AG04450 (cell line): ENCODE measurements around the gene PCSK1N. TPM values are rescaled to one million over a fixed set of nuclear protein-coding genes. Genes with fewer than 3 reads are reported as not detected.

Experiments
- CTCF ChIA-PET: fragments of 300-600, 350-600 bp; formaldehyde crosslinking; extraction: SDS; loops from one replicate; lab custom pipeline; 2022; ENCODE audit warnings: antibody characterized with exemption, inconsistent platforms; lab: Charles Lee
- POLR2A ChIA-PET: fragments of 350-600 bp; formaldehyde crosslinking; extraction: SDS; loops from one replicate; lab custom pipeline; 2021; ENCODE audit warnings: antibody characterized with exemption, inconsistent platforms; lab: Yijun Ruan, JAX
- DNase-seq: peaks from one replicate; pipeline ENCODE4 v3.0.0-alpha.2; 2011; ENCODE audit warnings: low read depth, low spot score
- H3K27ac ChIP-seq: one replicate; pipeline ENCODE4 v1.5.1; 2012; ENCODE audit warnings: low read depth, low read length, control low read depth
- H3K27me3 ChIP-seq: one replicate; pipeline ENCODE4 v1.6.0; 2012; ENCODE audit warnings: low read length; ENCODE audit not compliant: control insufficient read depth, insufficient read depth
- H3K4me3 ChIP-seq: 2 replicates; pipeline ENCODE4 v1.5.1; 2011; ENCODE audit warnings: mild to moderate bottlenecking, low read depth, low read length, control low read depth
- H3K9me3 ChIP-seq: 2 replicates; pipeline ENCODE4 v1.5.1; 2012; ENCODE audit warnings: low read length; ENCODE audit not compliant: control insufficient read depth, insufficient read depth
- CTCF ChIP-seq: IDR thresholded peaks from 2 replicates; pipeline ENCODE4 v1.5.1; 2011; ENCODE audit warnings: low read depth, low read length, control low read depth, inconsistent platforms
- polyA plus RNA-seq: library from polyadenylated mRNA; depleted of rRNA; stranded (reverse); fragments of >200 nt; gene quantifications from 2 replicates; pipeline ENCODE4 v1.2.3, GENCODE V29; 2011

Gene PCSK1N
- polyA plus RNA-seq, 1 experiment: not detected

- DNase-seq: no peak
- Histone ChIP-seq H3K27me3 (no peaks in the 10 kb centered on the region), H3K27ac (no peak overlapping the region), H3K9me3 (no peaks in the 10 kb centered on the region), H3K4me3 (no peak overlapping the region)
- ChIA-PET POLR2A (no interaction called here), CTCF (no interaction called here)
- TF ChIP-seq CTCF: no peak
Measured at GRCh38 chrX:48818866-48819265, 16.5 kb downstream of the PCSK1N start.

GRCh38 chrX:48818098-48818497 lies 17.3 kb downstream of the PCSK1N start:
- no peak for DNase-seq
- no peaks in the 10 kb centered on the region for H3K9me3 ChIP-seq
- no peak overlapping the region for H3K27ac ChIP-seq
- CTCF ChIA-PET: no interaction called here
- H3K4me3 ChIP-seq: no peak overlapping the region
- no peak for TF ChIP-seq CTCF
- POLR2A ChIA-PET: no interaction called here
- no peaks in the 10 kb centered on the region for H3K27me3 ChIP-seq

GRCh38 chrX:48816014-48816810 lies 19.2 kb downstream of the PCSK1N start:
- TF ChIP-seq CTCF: no peak
- Histone ChIP-seq H3K27me3 (no peaks in the 10 kb centered on the region), H3K27ac (no peak overlapping the region), H3K4me3 (no peak overlapping the region), H3K9me3 (no peaks in the 10 kb centered on the region)
- no peak for DNase-seq
- CTCF ChIA-PET: no interaction called here
- POLR2A ChIA-PET: no interaction called here

- DNase-seq: no peak
- TF ChIP-seq CTCF: no peak
- no peaks in the 10 kb centered on the region for H3K9me3 ChIP-seq
- ChIA-PET POLR2A (no interaction called here), CTCF (no interaction called here)
- no peak overlapping the region for H3K4me3 ChIP-seq
- no peaks in the 10 kb centered on the region for H3K27me3 ChIP-seq
- no peak overlapping the region for H3K27ac ChIP-seq
Measured at GRCh38 chrX:48815266-48815665, 20.1 kb downstream of the PCSK1N start.

GRCh38 chrX:48814722-48815121 lies 20.7 kb downstream of the PCSK1N start:
- no peak overlapping the region for H3K4me3 ChIP-seq
- CTCF ChIA-PET: no interaction called here
- no peak overlapping the region for H3K27ac ChIP-seq
- TF ChIP-seq CTCF: no peak
- H3K27me3 ChIP-seq: no peaks in the 10 kb centered on the region
- no peak for DNase-seq
- POLR2A ChIA-PET: no interaction called here
- no peaks in the 10 kb centered on the region for H3K9me3 ChIP-seq
